Erythroblast (primary cell): ENCODE measurements around the gene MAP2K7.

Experiments used
- GATA1 ChIP-seq: IDR thresholded peaks from 2 replicates; pipeline ENCODE4 v1.6.1; 2011; ENCODE audit warnings: low read depth, mild to moderate bottlenecking, control low read depth, low read length, moderate library complexity
- POLR2A ChIP-seq: IDR thresholded peaks from 2 replicates; pipeline ENCODE4 v1.6.1; 2011; ENCODE audit warnings: mild to moderate bottlenecking, low read length

GRCh38 chr19:7885818-7886217 is 17.9 kb upstream of the MAP2K7 start:
- TF ChIP-seq GATA1 (no peak), POLR2A (no peak)
